Renal cortex interstitium (tissue), 11 donors: ENCODE measurements around the gene DCPS. TPM values are rescaled to one million over a fixed set of nuclear protein-coding genes. Genes with fewer than 3 reads are reported as not detected.
"Not testable (repeated sequence)": the region's sequence is repeated elsewhere in the genome, so short reads cannot be mapped to it uniquely, and the experiment has no call there.

ENCODE experiments used
- DNase-seq, 11 donors: peaks; one replicate each; pipeline ENCODE4 v3.0.0-alpha.2; 2013; ENCODE audit warnings: low read depth in 9 of 11, low spot score in 4 of 11; ENCODE audit errors: extremely low read depth in 1 of 11
- polyA plus RNA-seq, 3 donors: library from polyadenylated mRNA; unstranded; fragments of 120-200 nt; gene quantifications; one replicate each; pipeline ENCODE4 v1.2.1, GENCODE V29; 2013; ENCODE audit not compliant: insufficient read length in 3 of 3

DCPS gene
- polyA plus RNA-seq, 3 donors, result 12.7 to 16.7 (median 14.5) TPM

DNA sequence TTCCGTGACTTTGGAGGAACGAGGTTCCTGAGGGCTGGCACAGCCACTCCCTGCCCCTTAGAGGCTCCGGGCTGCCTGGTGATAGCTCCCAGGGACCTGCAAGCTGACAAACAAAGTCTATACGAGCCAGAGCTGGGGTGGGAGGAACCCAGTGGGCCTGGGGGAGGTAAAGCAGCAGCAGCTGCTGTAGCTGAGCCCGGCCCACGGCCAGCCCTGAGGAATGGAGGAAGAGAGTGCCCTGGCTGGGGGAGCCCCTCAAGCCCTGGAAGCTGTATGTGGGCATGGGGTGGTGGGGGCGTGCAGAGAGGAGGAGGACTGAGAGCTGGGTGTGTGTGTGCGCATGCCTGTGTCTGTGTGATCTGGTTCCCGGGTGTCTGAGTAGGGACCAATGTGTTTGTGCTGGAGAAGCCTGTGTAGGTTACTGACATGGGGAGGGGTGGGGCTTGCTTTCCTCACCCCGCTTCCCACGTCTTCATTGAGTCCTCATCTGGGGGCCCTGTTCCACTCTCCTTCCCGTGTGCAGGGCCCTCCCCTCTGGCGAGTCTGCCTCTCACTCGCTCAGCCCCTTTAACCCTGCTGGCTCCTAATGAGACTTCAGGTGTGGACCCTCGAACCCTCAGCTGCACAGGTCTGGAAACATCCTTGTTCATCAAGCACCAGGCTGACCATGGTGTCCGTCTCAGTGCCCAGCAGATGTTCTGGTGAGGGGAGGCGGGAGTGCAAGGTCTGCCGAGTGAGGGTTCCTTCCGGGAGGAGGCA lies 62.4 kb downstream of the DCPS start:
- DNase-seq, result peak in 1 of 11 donors; percentile 57

DNA sequence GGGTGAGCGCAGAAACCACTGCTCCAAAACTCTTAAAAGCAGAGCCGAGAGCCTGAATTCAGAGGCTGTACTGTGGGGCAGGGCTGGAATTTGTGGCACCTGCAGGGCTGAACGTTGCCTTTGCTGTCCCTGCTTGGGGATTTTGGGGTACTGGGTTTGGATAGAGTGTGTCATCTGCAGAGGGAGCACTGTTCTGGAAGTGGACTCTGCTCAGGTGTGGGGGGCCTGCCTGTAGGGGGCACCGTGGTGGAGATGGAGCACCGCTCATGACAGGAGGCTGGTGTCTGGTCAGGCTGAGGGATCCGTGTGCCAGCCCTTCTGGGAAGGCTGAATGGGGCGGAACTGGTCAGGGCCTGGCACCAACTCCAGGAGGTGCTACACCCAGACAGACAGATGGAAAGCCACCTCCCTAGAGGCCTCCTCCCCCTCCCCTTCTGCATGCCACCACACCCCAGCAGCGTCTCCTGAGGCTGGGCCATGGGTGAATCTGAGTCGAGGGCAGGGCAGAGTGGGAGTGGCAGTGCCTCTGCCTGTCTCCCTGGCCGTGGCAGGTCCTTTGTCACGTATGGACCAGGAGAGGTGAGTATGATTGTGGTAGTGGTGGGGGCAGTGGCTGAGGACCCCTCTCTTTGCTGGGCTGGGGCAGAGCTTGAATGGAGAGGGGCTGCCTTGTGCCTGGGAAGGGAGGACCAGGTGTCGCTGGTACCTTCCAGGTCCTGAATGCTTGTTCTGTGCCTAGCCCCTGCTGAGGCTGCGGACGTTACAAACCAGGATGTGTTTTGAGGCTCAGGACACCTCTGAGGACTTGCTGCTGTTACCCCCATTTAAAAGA lies 63.2 kb downstream of the DCPS start:
- not testable (repeated sequence) for DNase-seq

DNA sequence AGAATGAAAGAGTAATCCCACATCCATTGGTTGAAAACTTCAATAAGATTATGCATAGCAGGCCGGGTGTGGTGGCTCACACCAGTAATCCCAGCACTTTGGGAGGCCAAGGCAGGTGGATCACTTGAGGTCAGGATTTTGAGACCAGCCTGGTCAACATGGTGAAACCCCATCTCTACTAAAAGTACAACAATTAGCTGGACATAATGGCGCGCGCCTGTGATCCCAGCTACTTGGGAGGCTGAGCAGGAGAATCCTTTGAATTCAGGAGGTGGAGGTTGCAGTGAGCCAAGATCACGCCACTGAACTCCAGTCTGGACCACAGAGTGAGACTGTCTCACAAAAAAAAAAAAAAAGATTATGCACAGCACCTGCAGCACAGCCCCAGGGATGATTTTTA lies 63.9 kb downstream of the DCPS start:
- DNase-seq, result not testable (repeated sequence)

DNA sequence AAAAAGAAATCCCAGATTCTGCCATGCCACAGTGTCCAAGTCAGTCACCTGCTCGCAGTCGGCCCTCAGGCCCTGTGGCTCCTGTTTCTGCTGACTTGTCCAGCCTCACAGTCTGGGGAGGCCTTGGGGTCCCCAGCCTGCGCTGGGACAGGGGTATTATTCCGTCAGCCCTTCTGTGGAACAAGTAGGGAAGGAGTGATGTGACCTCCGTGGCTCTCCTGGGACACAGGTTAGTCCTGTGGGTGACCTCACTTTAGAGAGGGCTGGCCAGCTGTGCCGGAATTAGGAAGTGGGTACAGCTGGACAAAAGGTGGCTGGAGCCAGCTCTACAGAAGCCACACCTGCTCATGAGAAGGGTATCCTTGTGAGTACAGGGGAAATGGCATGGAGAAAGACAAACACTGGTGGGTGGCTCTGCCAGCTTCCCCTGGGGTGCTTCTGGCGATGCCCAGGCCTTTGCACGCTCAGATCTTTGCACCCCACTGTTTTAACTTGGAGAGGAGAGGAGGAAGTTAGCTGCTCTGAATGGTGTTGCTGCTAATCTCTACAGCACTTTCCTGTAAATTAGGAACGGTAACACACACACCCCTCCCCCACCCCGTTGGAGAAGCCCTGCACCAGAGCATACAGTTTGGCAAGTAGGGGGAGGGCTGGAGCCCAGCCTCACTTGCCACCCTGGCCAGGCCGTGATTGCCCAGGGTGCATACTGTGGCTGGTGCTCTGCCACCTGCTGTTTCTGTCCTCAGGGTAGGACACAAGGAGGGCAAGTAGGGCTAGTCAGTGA lies 64.7 kb downstream of the DCPS start:
- not testable (repeated sequence) for DNase-seq

DNA sequence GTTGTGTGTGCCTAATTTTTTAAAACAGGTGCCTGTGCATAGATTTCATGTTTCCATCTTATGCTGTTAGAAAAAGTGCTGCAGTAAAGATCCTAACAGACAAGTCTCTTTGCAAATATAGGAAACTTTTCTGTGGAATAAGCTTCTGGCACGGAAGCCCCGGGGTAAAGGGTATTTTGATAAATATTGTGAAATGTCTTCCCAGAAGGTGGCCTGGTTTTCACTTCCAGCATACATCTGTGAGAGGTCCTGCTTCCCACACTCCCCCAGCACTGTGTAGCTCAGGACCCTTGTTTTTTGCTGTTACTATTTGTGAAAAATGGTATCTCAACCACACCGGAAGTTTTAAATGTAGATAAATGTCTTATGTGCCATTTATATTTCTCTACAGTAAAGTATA lies 66.2 kb downstream of the DCPS start:
- no peak for DNase-seq

DNA sequence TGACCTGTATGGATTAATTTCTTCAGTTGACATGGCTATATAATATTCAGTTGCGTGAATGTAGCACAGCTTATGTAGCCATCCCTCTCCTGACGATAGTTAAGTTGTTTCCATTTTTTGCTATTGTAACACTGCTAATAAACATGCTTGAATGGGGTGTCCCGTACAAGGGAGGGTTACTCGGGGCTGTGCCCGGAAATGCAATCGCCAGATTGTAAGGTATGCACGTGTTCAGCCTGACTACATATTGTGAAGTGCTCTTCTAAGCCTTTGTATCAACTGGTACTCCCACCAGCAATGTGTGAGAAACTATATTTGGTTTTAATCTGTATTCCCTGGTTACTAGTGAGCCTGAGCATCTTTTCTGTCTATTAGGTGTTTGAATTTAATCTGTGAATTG lies 67.7 kb downstream of the DCPS start:
- no peak for DNase-seq

DNA sequence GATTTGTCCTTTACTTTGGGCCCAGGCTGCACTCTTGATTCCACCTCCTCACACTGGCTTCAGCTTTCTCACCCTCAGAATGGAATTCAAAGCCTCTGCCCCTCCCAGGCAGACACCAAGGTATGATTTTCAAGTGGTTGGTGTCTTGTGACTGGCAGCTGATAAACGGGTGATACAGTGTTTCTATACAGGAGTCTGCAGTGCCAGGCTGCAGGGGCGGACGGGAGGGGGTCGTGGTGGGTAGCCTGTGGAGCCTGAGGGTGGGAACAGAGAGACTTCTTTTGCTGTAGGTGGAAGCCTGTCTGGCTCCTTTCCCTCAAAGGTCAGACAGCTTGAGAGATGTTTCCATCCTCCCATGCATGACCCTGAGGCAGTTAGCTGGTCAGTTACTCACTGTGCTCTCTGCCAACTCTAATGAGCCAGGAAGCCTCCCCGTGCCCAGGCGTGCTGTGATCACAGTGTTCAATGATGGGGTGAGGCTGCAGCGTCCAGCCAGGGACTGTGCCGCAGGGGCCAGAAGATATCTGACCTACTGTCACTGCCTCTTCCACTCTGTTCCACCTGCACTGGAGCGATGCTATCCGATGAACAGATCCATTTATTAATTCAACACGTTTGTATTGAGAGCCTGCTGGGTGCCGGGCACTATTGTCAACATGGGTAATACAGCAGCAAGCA lies 69.7 kb downstream of the DCPS start:
- not testable (repeated sequence) for DNase-seq

DNA sequence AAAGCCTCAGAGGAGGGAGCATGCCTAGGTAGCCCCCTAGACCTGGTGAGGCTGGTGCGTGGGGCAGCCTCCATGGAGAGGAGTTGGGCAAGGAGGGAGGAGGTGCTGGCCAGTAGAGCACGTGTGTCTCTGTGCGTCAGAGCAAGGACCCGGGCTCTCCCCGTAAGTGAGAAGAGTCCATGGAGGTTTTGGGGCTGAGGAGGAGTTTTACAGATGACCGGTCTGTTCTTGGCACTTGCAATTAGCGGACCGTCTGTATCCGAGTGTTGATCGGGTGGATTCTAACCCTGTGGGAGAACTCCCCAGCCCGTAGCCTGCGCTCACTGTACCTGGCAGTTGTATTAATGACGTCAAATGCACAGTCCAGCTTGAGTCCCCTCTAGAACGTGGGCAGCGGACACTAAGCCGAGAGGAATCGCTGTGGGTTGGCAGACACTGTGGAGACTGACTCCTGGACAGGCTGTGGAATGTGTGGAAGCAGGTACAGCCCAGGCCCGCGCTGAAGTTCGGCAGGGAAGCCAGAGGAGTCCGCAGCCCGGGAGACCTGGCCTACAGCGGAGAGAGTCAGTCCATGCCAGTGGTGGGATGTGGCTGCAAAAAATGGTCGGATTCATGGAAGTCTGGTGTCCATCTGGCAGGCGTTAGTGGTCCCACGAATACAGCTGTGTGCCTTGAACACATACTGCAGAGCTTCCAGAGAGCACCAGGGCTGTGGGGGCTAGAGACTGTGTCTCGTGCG lies 70.9 kb downstream of the DCPS start:
- not testable (repeated sequence) for DNase-seq

DNA sequence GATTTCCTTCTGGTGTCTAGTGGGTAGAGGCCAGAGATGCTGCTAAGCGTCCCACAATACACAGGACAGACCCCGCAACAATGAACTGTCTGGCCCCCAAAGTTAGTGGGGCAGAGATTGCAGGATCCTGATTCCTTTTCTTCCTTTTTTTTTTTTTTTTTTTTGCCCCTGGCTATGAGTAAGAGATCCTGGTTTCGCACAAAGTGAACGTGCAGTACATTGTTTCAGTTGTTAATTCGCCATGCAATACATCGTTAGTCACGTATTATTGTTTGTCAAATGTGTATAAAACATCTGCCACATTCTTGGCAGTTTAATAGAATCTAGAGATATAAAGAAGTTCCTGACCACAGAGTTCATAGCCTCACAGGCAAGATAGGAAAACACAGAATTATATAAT lies 71.9 kb downstream of the DCPS start:
- no peak for DNase-seq

DNA sequence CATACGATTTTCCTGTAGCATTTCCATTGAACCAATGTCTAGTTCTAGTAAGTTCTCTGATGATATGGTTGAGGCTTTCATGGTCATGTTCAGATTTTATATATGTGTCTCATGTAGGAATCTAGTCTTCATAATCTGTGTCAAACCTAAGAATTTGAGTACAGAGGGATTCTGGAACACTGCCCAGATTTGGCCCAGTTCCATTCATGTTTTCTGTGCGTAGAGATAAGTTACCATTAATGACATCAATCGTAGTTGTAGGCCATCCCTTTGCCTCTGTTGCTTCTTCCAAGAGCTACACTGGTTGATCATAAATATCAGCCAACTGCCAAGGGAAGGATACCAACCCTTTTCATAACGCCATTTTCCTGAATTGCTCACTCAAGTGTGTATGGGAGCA lies 74.9 kb downstream of the DCPS start:
- no peak for DNase-seq

DNA sequence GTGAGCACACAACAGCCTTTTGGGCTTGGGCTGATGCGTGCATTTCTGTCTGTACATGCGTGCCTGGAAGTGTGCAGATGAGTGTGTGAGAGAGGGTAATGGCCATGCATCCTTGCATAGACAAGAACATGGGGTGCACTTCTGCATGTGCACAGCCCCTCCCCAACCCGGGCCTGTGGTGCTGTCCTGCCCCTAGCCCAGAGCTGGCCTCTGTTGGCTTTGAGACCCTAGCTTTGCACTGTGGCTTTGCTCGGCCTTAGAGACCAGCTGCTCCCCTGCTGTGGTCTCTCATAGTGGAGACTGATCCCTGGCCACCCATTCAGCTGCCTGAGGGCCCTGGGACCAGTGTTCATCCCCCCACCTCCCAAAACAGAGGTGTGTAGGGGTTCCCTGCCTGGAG lies 77.0 kb downstream of the DCPS start:
- DNase-seq, result no peak

DNA sequence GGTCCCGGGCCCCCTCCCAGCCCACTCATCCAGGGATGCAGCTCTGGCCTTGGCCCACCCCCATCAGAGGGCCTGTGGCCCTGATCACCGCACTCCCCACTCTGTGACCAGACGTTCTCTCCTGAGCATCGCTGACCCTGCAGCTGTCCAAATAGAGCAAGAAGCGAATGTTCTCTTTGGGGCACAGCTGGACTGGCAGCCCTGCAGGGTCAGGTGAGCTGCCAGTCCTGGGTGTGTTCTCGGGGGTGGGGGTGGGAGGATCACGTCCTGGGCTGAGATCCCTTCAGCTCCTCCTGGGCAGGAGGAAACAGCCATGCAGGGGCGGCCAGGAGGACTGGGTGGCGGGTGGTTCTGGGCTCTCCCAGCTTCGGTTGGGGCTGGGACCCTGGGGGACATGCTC lies 78.1 kb downstream of the DCPS start:
- not testable (repeated sequence) for DNase-seq

DNA sequence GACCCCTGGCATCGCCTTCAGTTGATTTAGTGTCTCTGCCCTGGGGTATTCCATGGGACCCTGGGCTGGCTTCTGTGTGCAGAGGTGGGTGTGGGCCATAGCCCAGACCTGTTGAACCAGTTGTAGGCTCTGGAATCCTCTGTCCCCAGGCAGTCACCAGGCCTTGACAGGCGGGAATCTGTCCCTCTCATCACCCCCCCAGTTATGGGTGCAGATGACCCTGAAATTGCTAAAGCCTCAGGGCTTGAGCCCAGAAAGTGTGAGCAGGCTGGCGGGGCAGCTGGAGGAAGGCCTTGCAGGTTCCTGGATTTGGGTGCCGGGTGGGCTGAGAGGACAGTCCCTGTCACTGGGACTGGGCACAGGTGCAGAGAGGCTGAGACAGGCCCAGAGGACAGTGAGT lies 78.8 kb downstream of the DCPS start:
- DNase-seq, result not testable (repeated sequence)

DNA sequence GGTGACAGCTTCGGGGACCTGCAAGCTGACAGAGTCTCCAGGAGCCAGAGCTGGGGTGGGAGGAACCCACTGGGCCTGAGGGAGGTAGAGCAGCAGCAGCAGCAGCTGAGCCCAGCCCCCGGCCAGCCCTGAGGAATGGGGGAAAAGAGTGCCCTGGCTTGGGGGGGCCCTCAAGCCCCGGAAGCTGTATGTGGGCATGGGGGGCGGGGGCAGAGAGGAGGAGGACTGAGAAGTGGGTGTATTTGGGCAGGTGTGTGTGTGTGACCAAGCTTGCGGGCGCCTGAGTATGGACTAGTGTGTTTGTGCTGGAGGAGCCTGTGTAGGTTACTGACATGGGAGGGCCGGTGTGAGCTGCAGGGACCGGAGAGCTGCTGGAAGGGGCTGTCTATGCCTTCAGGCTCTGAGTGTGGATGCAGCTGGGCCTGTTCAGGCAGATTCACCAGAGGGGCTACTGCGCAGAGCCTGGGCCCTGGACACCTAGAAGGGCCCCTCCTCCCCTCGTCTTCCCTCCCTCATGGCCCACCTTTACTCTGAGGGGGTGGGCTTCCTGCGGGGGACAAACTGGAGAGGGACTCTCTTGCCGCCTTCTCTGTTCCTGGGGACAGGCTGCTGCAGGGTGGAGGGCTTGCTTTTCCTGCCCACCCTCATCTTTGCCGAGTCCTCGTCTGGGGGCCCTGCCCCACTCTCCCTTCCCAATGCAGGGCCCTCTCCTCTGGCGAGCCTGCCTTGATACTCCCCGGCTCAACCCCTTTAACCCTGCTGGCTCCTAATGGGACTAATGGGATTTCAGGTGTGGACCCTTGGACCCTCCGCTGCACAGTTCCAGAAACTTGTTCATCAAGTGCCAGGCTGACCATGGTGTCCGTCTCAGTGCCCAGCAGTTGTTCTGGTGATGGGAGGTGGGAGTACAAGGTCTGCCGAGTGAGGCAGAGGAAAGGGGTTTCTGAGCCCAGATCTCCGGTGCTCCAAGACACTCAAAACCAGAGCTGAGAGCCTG lies 79.8 kb downstream of the DCPS start:
- DNase-seq, result no peak

DNA sequence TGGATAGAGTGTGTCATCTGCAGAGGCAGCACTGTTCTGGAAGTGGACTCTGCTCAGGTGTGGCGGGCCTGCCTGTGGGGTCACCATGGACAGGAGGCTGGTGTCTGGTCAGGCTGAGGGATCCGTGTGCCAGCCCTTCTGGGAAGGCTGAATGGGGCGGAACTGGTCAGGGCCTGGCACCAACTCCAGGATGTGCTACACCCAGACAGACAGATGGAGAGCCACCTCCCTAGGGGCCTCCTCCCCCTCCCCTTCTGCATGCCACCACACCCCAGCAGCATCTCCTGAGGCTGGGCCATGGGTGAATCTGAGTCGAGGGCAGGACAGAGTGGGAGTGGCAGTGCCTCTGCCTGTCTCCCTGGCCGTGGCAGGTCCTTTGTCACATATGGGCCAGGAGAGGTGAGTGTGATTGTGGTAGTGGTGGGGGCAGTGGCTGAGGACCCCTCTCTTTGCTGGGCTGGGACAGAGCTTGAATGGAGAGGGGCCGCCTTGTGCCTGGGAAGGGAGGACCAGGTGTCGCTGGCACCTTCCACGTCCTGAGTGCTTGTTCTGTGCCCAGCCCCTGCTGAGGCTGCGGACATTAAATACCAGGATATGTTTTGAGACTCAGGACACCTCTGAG lies 80.7 kb downstream of the DCPS start:
- DNase-seq, result no peak

DNA sequence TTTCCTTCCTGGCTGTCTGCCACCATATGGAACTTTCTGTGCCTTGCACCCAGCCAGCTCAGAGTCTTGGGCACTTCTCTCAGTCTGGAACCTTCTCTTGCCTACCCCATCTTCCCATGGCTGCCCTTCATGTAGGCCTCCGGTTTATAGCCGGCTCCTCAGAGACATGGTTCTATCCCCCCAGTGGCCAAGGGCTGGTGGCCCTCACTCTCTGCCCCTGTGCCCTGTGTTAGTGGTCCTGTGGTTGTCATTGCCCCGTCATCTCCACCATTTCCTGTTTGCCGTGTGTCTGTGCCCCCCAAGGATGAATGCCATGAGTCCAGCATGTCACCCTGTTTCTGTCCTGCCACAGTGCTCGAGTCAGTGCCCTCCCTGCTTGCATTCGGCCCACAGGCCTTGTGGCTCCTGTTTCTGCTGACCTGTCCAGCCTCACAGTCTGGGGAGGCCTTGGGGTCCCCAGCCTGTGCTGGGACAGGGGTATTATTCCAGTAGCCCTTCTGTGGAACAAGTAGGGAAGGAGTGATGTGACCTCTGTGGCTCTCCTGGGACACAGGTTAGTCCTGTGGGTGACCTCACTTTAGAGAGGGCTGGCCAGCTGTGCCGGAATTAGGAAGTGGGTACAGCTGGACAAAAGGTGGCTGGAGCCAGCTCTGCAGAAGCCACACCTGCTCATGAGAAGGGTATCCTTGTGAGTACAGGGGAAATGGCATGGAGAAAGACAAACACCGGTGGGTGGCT lies 82.3 kb downstream of the DCPS start:
- DNase-seq, result no peak
